SK-N-SH (cell line): ENCODE measurements around the gene ANKRD1.

Source experiments
- CHD2 ChIP-seq: fragments of 150-350 bp; IDR thresholded peaks from 2 replicates; pipeline ENCODE4 v1.6.1; 2018; ENCODE audit warnings: low read length; ENCODE audit not compliant: partially characterized antibody
- GABPA ChIP-seq: IDR thresholded peaks from 2 replicates; pipeline ENCODE4 v1.4.0; 2012; ENCODE audit warnings: low read depth, mild to moderate bottlenecking
- RCOR1 ChIP-seq: fragments of 150-350 bp; IDR thresholded peaks from 2 replicates; pipeline ENCODE4 v1.6.1; 2017; ENCODE audit warnings: antibody characterized with exemption, low read length
- TF ChIP-seq, protein P1 (sequence below): fragments of 200-600 bp; sonication (generic); IDR thresholded peaks from 2 replicates; pipeline ENCODE4 v1.6.1; 2017; ENCODE audit warnings: antibody characterized with exemption, mild to moderate bottlenecking, moderate library complexity

- TF ChIP-seq GABPA, result no peak
- TF ChIP-seq, protein P1, sequence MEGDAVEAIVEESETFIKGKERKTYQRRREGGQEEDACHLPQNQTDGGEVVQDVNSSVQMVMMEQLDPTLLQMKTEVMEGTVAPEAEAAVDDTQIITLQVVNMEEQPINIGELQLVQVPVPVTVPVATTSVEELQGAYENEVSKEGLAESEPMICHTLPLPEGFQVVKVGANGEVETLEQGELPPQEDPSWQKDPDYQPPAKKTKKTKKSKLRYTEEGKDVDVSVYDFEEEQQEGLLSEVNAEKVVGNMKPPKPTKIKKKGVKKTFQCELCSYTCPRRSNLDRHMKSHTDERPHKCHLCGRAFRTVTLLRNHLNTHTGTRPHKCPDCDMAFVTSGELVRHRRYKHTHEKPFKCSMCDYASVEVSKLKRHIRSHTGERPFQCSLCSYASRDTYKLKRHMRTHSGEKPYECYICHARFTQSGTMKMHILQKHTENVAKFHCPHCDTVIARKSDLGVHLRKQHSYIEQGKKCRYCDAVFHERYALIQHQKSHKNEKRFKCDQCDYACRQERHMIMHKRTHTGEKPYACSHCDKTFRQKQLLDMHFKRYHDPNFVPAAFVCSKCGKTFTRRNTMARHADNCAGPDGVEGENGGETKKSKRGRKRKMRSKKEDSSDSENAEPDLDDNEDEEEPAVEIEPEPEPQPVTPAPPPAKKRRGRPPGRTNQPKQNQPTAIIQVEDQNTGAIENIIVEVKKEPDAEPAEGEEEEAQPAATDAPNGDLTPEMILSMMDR, result no peak
- TF ChIP-seq CHD2, result no peak
- no peak for TF ChIP-seq RCOR1
These were observed 3.7 kb upstream of the ANKRD1 start for GRCh38 chr10:90924552-90924951.
